Measurements from ENCODE around the gene CDC37L1. TPM values are rescaled to one million over a fixed set of nuclear protein-coding genes. Genes with fewer than 3 reads are reported as not detected.

CDC37L1 gene
- total and polyA plus RNA-seq, 9 of the 15 experiments (the other 6 are each of a cell fraction or from before 2014, with no cell fraction given) = 1.5 to 7.9 (median 6.0) TPM

- TF ChIP-seq DEAF1 (CRISPR knock-in tag; IDR thresholded peaks at IDR 0.05) (no peak), MTA3 (IDR thresholded peaks at IDR 0.05; ENCODE audit: borderline replicate concordance) (0 out of 2 replicates have a peak, but pooled peaks have one; percentile 26), ZNF655 (CRISPR knock-in tag; IDR thresholded peaks at IDR 0.05) (no peak), RFX1 (IDR thresholded peaks at IDR 0.05) (no peak), ZNF511 (CRISPR knock-in tag; IDR thresholded peaks at IDR 0.05) (no peak), SFPQ (IDR thresholded peaks at IDR 0.05; ENCODE audit: low read depth, low read length) (no peak), NCOA6 (IDR thresholded peaks at IDR 0.05) (no peak), NKRF (IDR thresholded peaks at IDR 0.05; ENCODE audit: borderline replicate concordance) (no peak), ATF7 (IDR thresholded peaks at IDR 0.05) (no peak; the same call in 1 of the 2 replicates), MAX (CRISPR knock-in tag; IDR thresholded peaks at IDR 0.05) (peak; percentile 42; the same call in 1 of the 2 replicates), SAFB (IDR thresholded peaks at IDR 0.05; ENCODE audit: borderline replicate concordance, low read depth, low read length) (no peak), ZNF324 (CRISPR knock-in tag; IDR thresholded peaks at IDR 0.05) (no peak), PCBP2 (IDR thresholded peaks at IDR 0.05; ENCODE audit: low read depth, low read length, poor library complexity, severe bottlenecking) (no peak), SNRNP70 (optimal IDR thresholded peaks at IDR 0.05; ENCODE audit: low read depth, low read length) (no peak), ELF4 (CRISPR knock-in tag; IDR thresholded peaks at IDR 0.05) (peak; percentile 91), MAFK (IDR thresholded peaks at IDR 0.05; ENCODE audit: low read length) (no peak), ZBTB9 (CRISPR knock-in tag; IDR thresholded peaks at IDR 0.05) (no peak)
Observed at GRCh38 chr9:4662108-4662988, 17.0 kb upstream of the CDC37L1 start, which contains the start of gene PLPP6 (continued).
